K562 (cell line): Measurements from ENCODE around the gene NAA11. TPM values are rescaled to one million over a fixed set of nuclear protein-coding genes. Genes with fewer than 3 reads are reported as not detected.

Experiments
- ATAC-seq: fragments of 200-7000 bp; cut with Tn5 transposase; 3 replicates; pipeline ENCODE4 v1.9.1; 2020; ENCODE audit warnings: moderate library complexity
- BruUV-seq: library from RNA; stranded (reverse); fragments of 400-500 nt; replicated peaks from 2 replicates; lab custom pipeline; 2021; lab: Mats Ljungman, UMichigan
- CTCF ChIA-PET: fragments of 300-600 bp; formaldehyde crosslinking; extraction: SDS; loops from one replicate; lab custom pipeline; 2021; ENCODE audit warnings: low intra/inter-chr PET ratio; lab: Yijun Ruan, JAX
- POLR2A ChIA-PET: fragments of 300-600, 350-650 bp; sonication (Branson Sonifier 250); formaldehyde crosslinking; extraction: SDS; loops from one replicate; lab custom pipeline; 2021; ENCODE audit warnings: antibody characterized with exemption, inconsistent platforms; lab: Yijun Ruan, JAX
- DNase-seq, 4 experiments: peaks; one replicate each; pipeline versions ENCODE4 v3.0.0 to v3.0.0-alpha.2; 2011 to 2018; ENCODE audit warnings: low spot score in 3 of 4, mixed read lengths in 3 of 4; ENCODE audit errors: extremely low read depth in 1 of 4
- FAIRE-seq: peaks from 2 replicates; lab custom pipeline; 2011; peaks lifted over from hg19 to GRCh38; lab: Jason Lieb, UNC
- H2AFZ ChIP-seq: 2 replicates; pipeline ENCODE4 v1.6.0; 2011; ENCODE audit warnings: low read depth, low read length, control low read depth, inconsistent platforms
- H3K27ac ChIP-seq: fragments of 200-600 bp; 3 replicates; pipeline ENCODE4 v1.8.0; 2011; ENCODE audit warnings: low read depth, mild to moderate bottlenecking, control low read depth, inconsistent platforms, low read length, moderate library complexity, mixed read lengths; ENCODE audit errors: extremely low read depth
- H3K27me3 ChIP-seq, 2 experiments: fragments of 300-600 bp in 1 of 2; 2 replicates in 1 of 2; 3 replicates in 1 of 2; pipeline versions ENCODE4 v1.6.0 to v1.8.0; 2011; ENCODE audit warnings: inconsistent platforms in 2 of 2, low read length in 2 of 2, mild to moderate bottlenecking in 1 of 2, mixed read lengths in 1 of 2, moderate library complexity in 1 of 2; ENCODE audit not compliant: control insufficient read depth in 2 of 2, insufficient read depth in 2 of 2
- H3K36me3 ChIP-seq: fragments of 300-600 bp; 3 replicates; pipeline ENCODE4 v1.8.0; 2011; ENCODE audit warnings: mild to moderate bottlenecking, low read length, inconsistent platforms; ENCODE audit not compliant: control insufficient read depth, insufficient read depth
- H3K4me1 ChIP-seq, 2 experiments: fragments of 200-600 bp in 1 of 2; replicated peaks in 1 of 2; 2 replicates in 1 of 2; 3 replicates in 1 of 2; pipeline versions ENCODE4 v1.5.1 to v1.8.0; 2011; ENCODE audit warnings: inconsistent platforms in 2 of 2, low read length in 2 of 2, mild to moderate bottlenecking in 1 of 2, mixed read lengths in 1 of 2, moderate library complexity in 1 of 2; ENCODE audit not compliant: control insufficient read depth in 2 of 2, insufficient read depth in 2 of 2
- H3K4me2 ChIP-seq: 2 replicates; pipeline ENCODE4 v1.6.1; 2011; ENCODE audit warnings: low read length, control low read depth, inconsistent platforms, mixed read lengths; ENCODE audit not compliant: insufficient read depth
- H3K4me3 ChIP-seq: fragments of 200-600 bp; sonication (generic), shearing (Covaris generic); 2 replicates; pipeline ENCODE4 v1.5.1; 2016; ENCODE audit warnings: control low read depth, inconsistent platforms
- H3K79me2 ChIP-seq: fragments of 200-600 bp; 3 replicates; pipeline ENCODE4 v1.8.0; 2011; ENCODE audit warnings: low read length, inconsistent platforms; ENCODE audit not compliant: control insufficient read depth, insufficient read depth
- H3K9ac ChIP-seq, 2 experiments: 2 replicates each; pipeline versions ENCODE4 v1.6.0 to v1.6.1; 2011; ENCODE audit warnings: low read depth in 2 of 2, low read length in 2 of 2, control low read depth in 1 of 2, inconsistent platforms in 1 of 2, mild to moderate bottlenecking in 1 of 2, mixed read lengths in 1 of 2; ENCODE audit not compliant: insufficient read depth in 1 of 2
- H3K9me1 ChIP-seq: one replicate; pipeline ENCODE4 v1.6.0; 2011; ENCODE audit warnings: inconsistent platforms, mild to moderate bottlenecking, low read length, moderate library complexity; ENCODE audit not compliant: control insufficient read depth, insufficient read depth
- H3K9me3 ChIP-seq: replicated peaks from 2 replicates; pipeline ENCODE4 v1.5.1; 2011; ENCODE audit warnings: low read depth, low read length, inconsistent platforms; ENCODE audit not compliant: control insufficient read depth, insufficient read depth
- H4K20me1 ChIP-seq: replicated peaks from 2 replicates; pipeline ENCODE4 v1.6.1; 2011; ENCODE audit warnings: low read length, inconsistent platforms, mixed read lengths; ENCODE audit not compliant: control insufficient read depth, insufficient read depth
- EHMT2 ChIP-seq: fragments of 450-650 bp; IDR thresholded peaks from 2 replicates; pipeline ENCODE4 v1.6.1; 2018; ENCODE audit warnings: antibody characterized with exemption
- HES1 ChIP-seq: fragments of 450-650 bp; IDR thresholded peaks from 2 replicates; pipeline ENCODE4 v1.6.1; 2016; ENCODE audit warnings: low read depth, mild to moderate bottlenecking, moderate library complexity
- IRF1 ChIP-seq: sonication (generic); formaldehyde crosslinking; IDR thresholded peaks from 2 replicates; pipeline ENCODE4 v1.8.0; 2022; ENCODE audit warnings: missing genetic modification reagents, mild to moderate bottlenecking, borderline replicate concordance
- THRAP3 ChIP-seq: fragments of 450-650 bp; IDR thresholded peaks from 2 replicates; pipeline ENCODE4 v1.6.1; 2016; ENCODE audit warnings: mild to moderate bottlenecking, inconsistent platforms, borderline replicate concordance
- U2AF1 ChIP-seq: fragments of 200-400 bp; formaldehyde crosslinking; optimal IDR thresholded peaks from 2 replicates; pipeline ENCODE3; 2017; ENCODE audit warnings: mild to moderate bottlenecking, low read depth, low read length, moderate library complexity
- WGBS: fragments of 100-300 bp; shearing (Covaris generic); methylation state at CpG from one replicate; pipeline ENCODE4 v1.1.6; 2016; ENCODE audit warnings: low coverage, mixed read lengths; ENCODE audit not compliant: insufficient coverage; ENCODE audit errors: missing lambda C conversion rate; 5-methylcytosine and 5-hydroxymethylcytosine counted together
- in situ Hi-C: fragments of 300-500 bp; cut with MboI; formaldehyde crosslinking; loops from 4 replicates; pipeline ENCODE4 v1.15.0; 2018; ENCODE audit warnings: inconsistent platforms, mixed read lengths
- intact Hi-C: fragments of 100-400 bp; cut with micrococcal nuclease; formaldehyde crosslinking; loops from 2 replicates; pipeline ENCODE4 v1.14.2; 2022
- polyA plus RNA-seq, 8 experiments: library from polyadenylated mRNA; depleted of rRNA in 4 of 8; stranded (reverse) in 5 of 8; unstranded in 3 of 8; fragments of >200 nt; fragmentation: Nextera tagmentation in 2 of 8; fragmentation: Illumina TruSeq in 1 of 8; extraction: Ambion mirVana in 2 of 8; extraction: Trizol in 1 of 8; gene quantifications; 2 replicates each; pipeline versions ENCODE4 v1.2.1 to v1.2.3, GENCODE V29; 2011 to 2014; ENCODE audit warnings: inconsistent platforms in 1 of 8, missing spikeins in 1 of 8
- total RNA-seq, 7 experiments: library from RNA; depleted of rRNA in 6 of 7; stranded (reverse); fragments of >200 nt in 6 of 7; fragmentation: Illumina TruSeq in 2 of 7; extraction: Trizol in 2 of 7; gene quantifications; 2 replicates each; pipeline versions ENCODE4 v1.2.1 to v1.2.3, GENCODE V29; 2011 to 2021; ENCODE audit warnings: low replicate concordance in 1 of 7

Gene NAA11
- total and polyA plus RNA-seq, 9 of the 15 experiments (the other 6 are each of a cell fraction or from before 2014, with no cell fraction given): 17.1 to 34.6 (median 23.1) TPM

GRCh38 chr4:79292008-79292407, 33.9 kb downstream of the NAA11 start:
- H3K9me3 ChIP-seq: no peaks in the 10 kb centered on the region
- H4K20me1 ChIP-seq: no peaks in the 10 kb centered on the region
- ChIA-PET CTCF (no interaction called here), POLR2A (no interaction called here)
- no peak for DNase-seq
- FAIRE-seq: no peak
- peaks cover 0 to 3% of the 10 kb centered on the region in 2 experiments; a peak in 2 of 5 replicates for H3K4me1 ChIP-seq
- TF ChIP-seq HES1 (no peak), EHMT2 (no peak), U2AF1 (no peak), IRF1 (CRISPR knock-in tag) (no peak), THRAP3 (no peak)
- no peak overlapping the region for H3K4me2 ChIP-seq
- no peak overlapping the region for H2AFZ ChIP-seq
- H3K9ac ChIP-seq: no peak overlapping the region
- no peak overlapping the region for H3K27ac ChIP-seq
- H3K4me3 ChIP-seq: no peak overlapping the region
- no TSS peak for BruUV-seq
- H3K36me3 ChIP-seq: no peaks in the 10 kb centered on the region; the same call in 2 of the 3 replicates
- no peak for ATAC-seq
- in situ Hi-C loops: no loop called here
- 61% methylated on average over 2 of the region's 2 CpGs for WGBS
- H3K9me1 ChIP-seq: no peaks in the 10 kb centered on the region
- H3K79me2 ChIP-seq: no peaks in the 10 kb centered on the region
- no peaks in the 10 kb centered on the region for H3K27me3 ChIP-seq
- intact Hi-C loops: no loop called here
